ENCODE data around the gene FLT3LG.

The FLT3LG gene

DNA sequence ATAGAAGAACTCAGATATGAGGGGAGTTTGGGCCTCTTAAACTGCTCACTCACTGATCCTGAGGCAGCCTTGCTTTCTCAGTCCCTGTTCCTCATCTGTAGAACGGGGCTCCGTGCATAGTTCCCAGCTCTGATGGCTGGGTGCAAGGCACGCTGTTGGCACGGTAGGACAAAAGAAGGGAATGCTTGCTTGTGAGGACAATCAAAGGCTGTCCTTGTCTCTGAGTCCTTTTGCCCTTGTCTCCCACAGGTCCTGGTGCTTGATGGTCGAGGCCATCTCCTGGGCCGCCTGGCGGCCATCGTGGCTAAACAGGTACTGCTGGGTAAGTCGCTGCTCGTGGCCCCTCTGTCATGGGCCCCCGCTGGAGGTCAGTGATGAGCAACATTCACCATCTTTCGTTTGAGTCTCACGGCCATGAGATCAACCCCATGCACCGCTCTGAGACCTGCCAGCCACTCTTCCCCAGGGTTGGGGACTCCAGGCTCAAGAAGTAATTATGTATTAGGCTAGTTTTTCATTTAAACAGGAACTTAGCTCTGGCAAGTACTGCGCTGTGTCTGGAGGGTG lies 15.7 kb downstream of the FLT3LG start:
- no peak for DNase-seq (ENCODE audit: low spot score)

DNA sequence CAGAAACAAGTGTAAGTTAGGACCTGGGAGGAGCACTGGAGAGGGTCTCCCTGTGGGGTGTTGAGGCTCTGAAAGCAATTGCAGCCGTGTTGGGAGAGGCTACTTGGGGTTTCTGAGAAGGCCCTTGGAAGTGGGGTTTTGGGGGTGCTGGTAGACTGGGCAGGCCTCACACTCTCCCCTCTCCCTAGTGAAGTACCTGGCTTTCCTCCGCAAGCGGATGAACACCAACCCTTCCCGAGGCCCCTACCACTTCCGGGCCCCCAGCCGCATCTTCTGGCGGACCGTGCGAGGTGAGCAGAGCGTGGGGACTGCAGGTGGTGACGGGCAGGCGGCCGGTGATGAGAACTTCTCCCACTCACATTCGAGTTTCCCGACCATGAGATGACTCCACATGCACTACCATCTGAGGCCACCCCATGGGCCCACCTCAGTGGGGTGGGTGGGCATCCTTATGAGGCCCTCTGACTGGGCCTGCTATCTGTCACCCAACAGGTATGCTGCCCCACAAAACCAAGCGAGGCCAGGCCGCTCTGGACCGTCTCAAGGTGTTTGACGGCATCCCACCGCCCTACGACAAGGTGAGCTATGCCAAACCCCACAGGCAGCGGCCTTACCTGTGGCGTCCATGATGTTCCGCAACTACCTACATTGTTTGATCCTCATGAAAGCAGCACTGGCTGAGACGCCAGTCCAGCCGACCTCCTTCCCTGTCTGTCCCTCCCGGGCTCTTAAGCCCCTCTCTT lies 16.4 kb downstream of the FLT3LG start:
- no peak for DNase-seq (ENCODE audit: low spot score)

DNA sequence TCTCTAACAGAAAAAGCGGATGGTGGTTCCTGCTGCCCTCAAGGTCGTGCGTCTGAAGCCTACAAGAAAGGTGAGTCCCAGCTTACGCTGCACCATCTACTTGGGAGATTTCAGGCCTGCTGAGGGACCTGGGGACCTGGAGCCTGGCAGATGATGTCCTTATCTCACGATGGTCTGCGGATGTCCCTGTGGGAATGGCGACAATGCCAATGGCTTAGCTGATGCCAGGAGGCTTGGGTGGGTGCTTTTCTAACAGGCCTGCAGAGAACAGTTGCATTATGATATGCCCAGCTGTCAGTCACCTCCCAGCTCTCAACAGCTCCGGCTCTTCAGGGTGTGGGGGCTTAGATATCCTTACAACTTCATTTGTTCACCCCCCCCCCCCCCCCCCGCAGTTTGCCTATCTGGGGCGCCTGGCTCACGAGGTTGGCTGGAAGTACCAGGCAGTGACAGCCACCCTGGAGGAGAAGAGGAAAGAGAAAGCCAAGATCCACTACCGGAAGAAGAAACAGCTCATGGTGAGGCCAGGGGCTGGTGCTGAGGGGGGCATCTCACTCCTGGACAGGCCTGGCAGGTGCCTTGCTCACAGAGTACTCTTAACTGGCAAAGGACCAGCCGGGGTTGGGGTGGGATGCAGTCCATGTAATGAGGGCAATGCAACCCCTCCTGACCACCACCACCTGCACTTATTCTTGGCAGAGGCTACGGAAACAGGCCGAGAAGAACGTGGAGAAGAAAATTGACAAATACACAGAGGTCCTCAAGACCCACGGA lies 17.2 kb downstream of the FLT3LG start:
- no peak for DNase-seq (ENCODE audit: low spot score)

GRCh38 chr19:49491804-49492572 lies 18.0 kb downstream of the FLT3LG start:
- no peak for DNase-seq (ENCODE audit: low spot score)

DNA sequence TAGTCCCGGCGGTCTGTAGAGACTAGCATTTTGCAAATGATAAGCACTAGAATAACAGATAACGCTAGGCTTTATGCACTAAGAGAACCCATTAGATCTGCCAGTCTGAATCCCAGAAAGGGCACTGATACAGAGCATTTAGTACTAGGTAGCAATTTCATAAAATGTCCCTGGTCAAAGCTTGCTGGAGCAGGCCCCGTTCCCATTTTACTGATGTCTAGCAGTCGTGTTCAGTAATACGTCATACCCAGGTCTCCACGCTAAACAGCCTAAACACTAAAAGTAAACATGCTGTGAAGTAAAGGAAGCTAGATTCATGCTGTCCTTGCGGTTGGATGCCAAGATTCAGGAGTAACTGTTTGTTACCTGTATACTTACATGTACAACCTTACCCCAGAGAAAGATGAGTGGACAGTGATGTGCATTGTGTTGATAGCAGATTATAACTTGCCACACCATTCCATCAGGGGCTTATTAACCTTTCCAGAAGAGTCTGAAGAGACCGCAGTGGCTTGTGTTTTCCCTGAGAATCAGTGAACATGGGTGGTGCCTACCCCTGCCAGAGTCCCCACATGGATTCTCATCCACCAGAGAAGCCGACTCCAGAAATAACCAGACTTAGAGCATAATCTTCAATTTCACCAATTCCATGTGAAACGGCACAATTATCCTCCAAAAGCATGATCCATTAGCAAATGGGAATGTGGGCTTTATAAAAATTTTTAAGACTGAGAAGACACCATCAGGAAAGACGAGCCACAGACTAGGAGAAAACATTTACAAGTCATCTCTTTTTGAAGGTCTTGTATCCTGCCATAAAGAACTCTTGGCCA lies 18.8 kb downstream of the FLT3LG start:
- peak; percentile 47 for DNase-seq (ENCODE audit: low spot score)

DNA sequence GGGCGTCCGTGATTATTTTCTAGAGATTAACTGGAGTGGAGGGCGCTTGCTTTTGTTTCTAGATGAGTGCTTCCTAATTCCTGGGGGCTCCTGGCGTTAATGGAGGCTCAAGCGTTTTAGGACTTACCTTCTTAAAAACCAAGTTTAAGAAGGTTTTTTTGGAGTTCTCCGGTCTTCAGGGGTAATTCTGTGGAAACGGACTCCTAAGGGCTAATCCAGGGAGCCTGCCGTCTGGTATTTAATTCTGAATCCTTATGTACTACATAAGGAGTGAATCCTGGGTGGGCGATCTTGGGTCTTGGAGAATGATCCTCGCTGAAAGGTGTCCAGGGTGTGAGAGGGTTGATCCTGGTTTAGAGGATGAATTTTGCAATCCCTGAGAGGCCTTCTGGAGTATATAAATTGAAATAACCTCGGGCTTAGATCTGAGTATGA lies 22.6 kb downstream of the FLT3LG start:
- no peak for DNase-seq (ENCODE audit: low spot score)

- DNase-seq (ENCODE audit: low spot score) = peak; percentile 64
These were observed 23.2 kb downstream of the FLT3LG start for GRCh38 chr19:49497047-49497788.

DNA sequence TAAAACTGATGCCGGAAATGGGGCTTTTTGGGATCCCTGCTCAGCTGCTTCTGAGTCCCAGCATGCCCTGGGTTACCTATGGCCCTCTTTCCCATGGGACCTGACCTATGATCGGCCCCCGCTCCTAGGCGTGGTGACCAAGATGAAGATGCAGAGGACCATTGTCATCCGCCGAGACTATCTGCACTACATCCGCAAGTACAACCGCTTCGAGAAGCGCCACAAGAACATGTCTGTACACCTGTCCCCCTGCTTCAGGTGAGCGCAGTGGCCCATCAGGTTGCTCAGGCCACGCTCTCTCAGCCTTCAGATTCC lies 23.7 kb downstream of the FLT3LG start:
- DNase-seq (ENCODE audit: low spot score) = no peak

GRCh38 chr19:49498475-49498874 lies 24.5 kb downstream of the FLT3LG start:
- DNase-seq (ENCODE audit: low spot score) = no peak

DNA sequence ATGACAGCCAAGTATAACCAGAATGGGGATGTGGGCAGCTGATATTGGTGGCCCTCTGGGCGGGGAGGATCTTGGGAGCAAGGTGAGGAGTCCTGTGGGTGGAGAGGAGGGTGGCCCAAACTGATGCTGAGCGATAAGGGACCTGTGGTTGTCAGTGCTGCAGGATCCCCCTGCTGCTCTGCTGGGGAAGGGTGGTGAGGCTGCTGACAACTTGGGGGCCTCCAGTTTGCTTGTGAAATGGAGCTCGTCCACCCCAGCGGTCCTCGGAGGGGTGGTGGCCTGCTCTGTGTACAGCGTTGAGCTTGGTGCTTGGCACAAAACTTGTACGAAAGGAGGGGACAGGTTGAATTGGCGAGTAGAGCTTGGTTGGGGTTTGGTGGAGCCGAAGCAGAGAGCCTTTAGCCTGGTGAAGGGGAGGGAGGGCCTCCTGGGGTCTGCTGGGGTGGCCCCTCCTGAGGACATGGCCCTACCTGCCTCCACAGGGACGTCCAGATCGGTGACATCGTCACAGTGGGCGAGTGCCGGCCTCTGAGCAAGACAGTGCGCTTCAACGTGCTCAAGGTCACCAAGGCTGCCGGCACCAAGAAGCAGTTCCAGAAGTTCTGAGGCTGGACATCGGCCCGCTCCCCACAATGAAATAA lies 25.1 kb downstream of the FLT3LG start:
- DNase-seq (ENCODE audit: low spot score) = no peak

DNA sequence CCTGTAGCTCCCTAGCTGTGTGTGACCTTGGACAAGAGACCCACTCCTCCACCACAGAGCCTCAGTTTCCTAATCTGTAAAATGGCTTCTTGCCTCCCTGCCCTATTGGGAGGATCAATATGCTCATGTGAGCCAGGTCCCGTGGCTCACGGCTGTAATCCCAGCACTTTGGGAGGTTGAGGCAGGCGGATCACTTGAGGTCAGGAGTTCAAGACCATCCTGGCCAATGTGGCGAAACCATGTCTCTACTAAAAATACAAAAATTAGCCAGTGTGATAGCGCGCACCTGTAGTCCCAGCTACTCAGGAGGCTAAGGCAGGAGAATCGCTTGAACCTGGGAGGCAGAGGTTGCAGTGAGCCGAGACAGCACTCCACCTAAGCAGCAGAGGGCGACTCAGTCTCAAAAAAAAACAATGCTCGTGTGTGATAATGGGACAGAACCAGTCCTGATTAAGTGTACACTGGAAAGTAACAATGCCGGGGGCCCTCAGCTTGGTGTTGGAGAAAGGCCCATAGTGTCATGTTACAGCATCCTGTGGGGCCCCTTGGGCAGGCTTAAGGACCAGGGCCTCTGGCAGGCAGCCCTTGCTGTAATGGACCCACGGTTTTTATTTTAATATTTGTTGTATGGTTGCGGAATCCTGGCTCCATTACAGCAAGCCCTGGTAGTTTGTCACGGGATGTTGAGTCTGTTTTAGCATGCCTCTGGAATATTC lies 29.0 kb downstream of the FLT3LG start:
- peak; percentile 58 for DNase-seq (ENCODE audit: low spot score)

GRCh38 chr19:49503582-49503962 lies 29.6 kb downstream of the FLT3LG start:
- no peak for DNase-seq (ENCODE audit: low spot score)

DNA sequence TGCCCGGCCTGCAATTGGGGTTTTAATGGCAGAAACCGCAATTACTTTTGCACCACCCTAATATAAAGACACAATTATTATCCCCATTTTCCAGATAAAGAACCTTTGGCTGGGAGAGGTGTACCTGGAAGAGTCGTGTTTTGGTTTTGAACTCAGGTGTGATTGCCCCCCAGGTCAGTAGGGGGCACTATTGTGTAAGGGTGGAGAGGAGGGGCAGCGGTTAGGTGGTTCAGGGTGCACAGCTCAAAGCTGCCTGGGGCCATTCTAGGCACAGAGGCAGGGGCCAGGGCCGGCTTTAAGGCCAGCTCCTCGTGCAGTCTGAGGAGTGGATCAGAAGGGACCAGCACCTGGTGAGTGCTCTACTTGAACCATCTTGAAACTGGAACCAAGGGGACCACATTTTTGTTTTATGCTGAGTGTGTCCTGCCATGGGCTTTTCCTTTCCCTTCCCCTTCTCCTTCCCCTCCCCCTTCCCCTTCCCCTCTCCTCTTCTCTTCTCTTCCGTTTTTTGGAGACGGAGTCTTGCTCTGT lies 32.6 kb downstream of the FLT3LG start:
- DNase-seq (ENCODE audit: low spot score) = peak; percentile 68

GRCh38 chr19:49507803-49508494 lies 33.9 kb downstream of the FLT3LG start:
- no peak for DNase-seq (ENCODE audit: low spot score)

DNA sequence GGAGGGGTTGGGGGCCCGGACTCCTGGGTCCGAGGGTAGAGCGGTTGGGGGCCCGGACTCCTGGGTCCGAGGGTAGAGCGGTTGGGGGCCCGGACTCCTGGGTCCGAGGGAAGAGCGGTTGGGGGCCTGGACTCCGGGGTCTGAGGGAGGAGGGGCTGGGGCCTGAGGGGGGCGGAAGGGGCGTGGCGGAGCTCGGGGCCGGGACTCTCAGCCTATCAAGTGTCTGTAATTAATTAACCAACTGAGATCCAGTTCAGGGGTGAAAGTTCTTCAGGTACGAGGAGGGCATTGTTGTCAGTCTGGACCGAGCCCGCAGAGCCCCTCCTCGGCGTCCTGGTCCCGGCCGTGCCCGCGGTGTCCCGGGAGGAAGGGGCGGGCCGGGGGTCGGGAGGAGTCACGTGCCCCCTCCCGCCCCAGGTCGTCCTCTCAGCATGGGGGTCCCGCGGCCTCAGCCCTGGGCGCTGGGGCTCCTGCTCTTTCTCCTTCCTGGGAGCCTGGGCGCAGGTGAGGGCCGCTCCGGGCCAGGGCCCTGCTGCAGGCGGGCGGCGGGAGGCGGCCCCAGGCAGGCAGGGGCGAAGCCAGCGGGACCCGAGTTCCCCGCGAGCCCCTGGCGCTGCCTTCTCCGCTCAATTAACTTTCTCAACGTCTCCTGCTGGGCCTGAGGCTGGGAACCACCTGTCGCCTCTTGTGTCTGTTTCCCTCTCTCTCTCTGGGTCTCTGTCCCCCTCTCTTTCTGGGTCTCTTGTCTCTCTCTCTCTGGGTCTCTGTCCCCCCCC lies 39.1 kb downstream of the FLT3LG start:
- DNase-seq (ENCODE audit: low spot score) = peak; percentile 20

- no peak for DNase-seq (ENCODE audit: low spot score)
These were observed 39.7 kb downstream of the FLT3LG start for GRCh38 chr19:49513746-49514118.

- DNase-seq (ENCODE audit: low spot score) = no peak
These were observed 40.1 kb downstream of the FLT3LG start for GRCh38 chr19:49514151-49514550.

DNA sequence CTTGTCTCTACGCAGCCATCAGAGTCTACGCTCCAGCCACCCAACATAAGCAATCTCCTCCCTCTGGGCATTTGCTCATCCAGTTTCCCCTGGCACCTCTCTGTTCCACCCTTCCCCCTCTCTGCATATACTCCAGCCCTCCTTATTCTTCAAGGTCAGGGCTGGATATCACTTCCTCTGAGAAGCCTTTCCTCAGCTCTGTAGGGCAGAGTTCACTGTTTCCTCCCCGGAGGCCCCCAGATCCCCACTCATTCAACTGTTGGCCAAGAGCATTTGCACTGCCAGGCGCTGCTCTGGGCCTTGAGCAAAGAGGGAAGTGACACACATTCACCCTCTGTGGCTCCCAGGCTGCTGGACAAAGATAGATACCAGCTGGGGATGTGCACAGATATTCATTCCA lies 41.8 kb downstream of the FLT3LG start:
- DNase-seq (ENCODE audit: low spot score) = no peak
